Activated T-cell treated with anti-CD3 and anti-CD28 coated beads, Interleukin-2, amount 50 U/mL, for 24 hours (primary cell): Measurements from ENCODE around the gene RHOBTB3.
"Not testable (repeated sequence)": the region's sequence is repeated elsewhere in the genome, so short reads cannot be mapped to it uniquely, and the experiment has no call there.

Experiments
- DNase-seq: peaks from one replicate; pipeline ENCODE4 v3.0.0-alpha.2; 2020
- H3K27ac Mint-ChIP-seq: 2 replicates; pipeline ENCODE4 v1.8.0; 2020; ENCODE audit warnings: mild to moderate bottlenecking, mixed read lengths
- H3K27me3 Mint-ChIP-seq: 2 replicates; pipeline ENCODE4 v1.8.0; 2020; ENCODE audit warnings: mixed read lengths
- H3K36me3 Mint-ChIP-seq: 2 replicates; pipeline ENCODE4 v1.8.0; 2020; ENCODE audit warnings: low read depth, mixed read lengths
- H3K4me1 Mint-ChIP-seq: 2 replicates; pipeline ENCODE4 v1.8.0; 2020; ENCODE audit warnings: low read depth, mixed read lengths
- H3K4me3 Mint-ChIP-seq: 2 replicates; pipeline ENCODE4 v1.8.0; 2020; ENCODE audit warnings: mild to moderate bottlenecking, moderate library complexity, mixed read lengths
- H3K9me3 Mint-ChIP-seq: 2 replicates; pipeline ENCODE4 v1.8.0; 2020; ENCODE audit warnings: mixed read lengths

The RHOBTB3 gene

GRCh38 chr5:95708876-95709275 lies 22.3 kb upstream of the RHOBTB3 start:
- no peak for DNase-seq
- H3K4me1 Mint-ChIP-seq: peaks cover 15% of the 10 kb centered on the region
- H3K27me3 Mint-ChIP-seq: peaks cover 14% of the 10 kb centered on the region
- H3K36me3 Mint-ChIP-seq: no peaks in the 10 kb centered on the region
- H3K4me3 Mint-ChIP-seq: no peak overlapping the region
- no peaks in the 10 kb centered on the region for H3K9me3 Mint-ChIP-seq
- H3K27ac Mint-ChIP-seq: no peak overlapping the region

DNA sequence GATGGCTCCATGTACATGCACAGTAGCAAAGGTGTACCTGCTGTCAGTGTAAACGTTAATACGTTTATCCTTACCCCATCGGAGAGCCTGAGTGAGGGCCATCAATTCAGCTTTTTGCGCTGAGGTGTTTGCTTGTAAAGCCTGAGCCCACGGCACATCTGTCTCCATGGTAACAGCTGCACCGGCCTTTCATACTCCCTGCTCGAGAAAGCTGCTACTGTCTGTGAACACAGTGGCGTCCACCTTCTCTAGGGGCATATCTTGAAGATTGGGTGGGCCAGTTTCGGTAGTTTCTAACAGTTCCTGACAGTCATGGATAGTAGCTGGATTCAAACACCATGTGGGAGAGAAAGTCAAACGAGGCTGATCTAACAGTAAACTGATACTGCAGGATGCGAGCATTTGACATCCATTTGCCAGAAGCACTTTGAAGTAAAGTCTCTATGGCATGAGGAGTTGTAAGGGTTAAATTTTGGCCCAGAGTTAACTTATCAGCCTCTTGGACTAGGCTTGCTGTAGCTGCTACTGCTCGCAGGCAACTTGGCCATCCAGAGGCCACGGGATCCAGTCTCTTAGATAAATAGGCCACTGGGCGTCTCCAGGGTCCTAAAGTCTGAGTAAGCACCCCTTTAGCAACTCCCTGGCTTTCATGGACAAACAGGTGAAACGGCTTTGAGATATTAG lies 21.0 kb upstream of the RHOBTB3 start:
- no peak overlapping the region for H3K27ac Mint-ChIP-seq
- no peaks in the 10 kb centered on the region for H3K9me3 Mint-ChIP-seq
- H3K4me1 Mint-ChIP-seq: peaks cover 21% of the 10 kb centered on the region
- no peak overlapping the region for H3K4me3 Mint-ChIP-seq
- no peaks in the 10 kb centered on the region for H3K36me3 Mint-ChIP-seq
- H3K27me3 Mint-ChIP-seq: peaks cover 14% of the 10 kb centered on the region
- no peak for DNase-seq

DNA sequence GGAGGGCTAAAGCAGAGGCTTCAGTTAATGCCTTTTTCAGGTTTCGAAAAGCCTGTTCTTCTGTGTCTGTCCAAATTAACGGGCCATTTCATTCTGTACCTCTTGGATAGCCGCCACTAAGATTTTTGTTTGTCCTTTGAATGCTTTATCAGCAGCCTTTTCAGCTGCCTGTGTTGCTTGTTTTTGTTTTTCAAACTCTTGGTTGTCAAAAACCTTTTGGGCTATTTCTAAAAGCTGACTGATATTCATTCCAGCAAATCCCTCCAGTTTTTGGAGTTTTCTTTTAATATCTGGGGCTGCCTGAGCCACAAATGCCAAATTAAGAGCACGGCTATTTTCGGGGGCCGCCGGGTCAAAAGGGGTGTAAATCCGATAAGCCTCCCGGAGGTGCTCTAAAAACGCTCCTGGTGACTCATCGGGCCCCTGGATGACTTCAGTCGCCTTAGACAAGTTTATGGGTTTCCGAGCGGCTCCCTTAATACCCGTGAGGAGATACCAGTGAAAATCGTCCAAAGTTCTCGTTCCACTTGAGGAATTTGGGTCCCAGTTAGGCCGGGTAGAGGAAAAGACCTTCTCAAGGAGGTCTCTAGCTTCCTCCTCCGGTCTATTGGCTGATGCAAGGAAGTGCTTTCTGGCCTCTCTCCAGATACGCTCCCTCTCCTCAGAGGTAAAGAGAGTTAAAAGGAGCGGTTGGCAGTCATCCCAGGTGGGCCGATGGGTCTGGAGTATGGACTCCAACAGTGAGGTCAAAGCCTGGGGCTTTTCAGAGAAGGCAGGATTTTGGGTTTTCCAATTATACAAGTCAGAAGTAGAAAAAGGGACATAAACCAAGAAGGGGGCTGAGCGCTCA lies 20.3 kb upstream of the RHOBTB3 start:
- not testable (repeated sequence) for H3K4me3 Mint-ChIP-seq, H3K27ac Mint-ChIP-seq, H3K36me3 Mint-ChIP-seq, H3K9me3 Mint-ChIP-seq, DNase-seq
- Mint-ChIP-seq H3K27me3 (peaks cover 14% of the 10 kb centered on the region), H3K4me1 (peaks cover 28% of the 10 kb centered on the region)

- no peaks in the 10 kb centered on the region for H3K9me3 Mint-ChIP-seq
- no peaks in the 10 kb centered on the region for H3K36me3 Mint-ChIP-seq
- H3K27ac Mint-ChIP-seq: no peak overlapping the region
- peaks cover 35% of the 10 kb centered on the region for H3K4me1 Mint-ChIP-seq
- DNase-seq: no peak
- peaks cover 14% of the 10 kb centered on the region for H3K27me3 Mint-ChIP-seq
- H3K4me3 Mint-ChIP-seq: no peak overlapping the region
Observed at GRCh38 chr5:95711501-95712346, 19.4 kb upstream of the RHOBTB3 start.

DNA sequence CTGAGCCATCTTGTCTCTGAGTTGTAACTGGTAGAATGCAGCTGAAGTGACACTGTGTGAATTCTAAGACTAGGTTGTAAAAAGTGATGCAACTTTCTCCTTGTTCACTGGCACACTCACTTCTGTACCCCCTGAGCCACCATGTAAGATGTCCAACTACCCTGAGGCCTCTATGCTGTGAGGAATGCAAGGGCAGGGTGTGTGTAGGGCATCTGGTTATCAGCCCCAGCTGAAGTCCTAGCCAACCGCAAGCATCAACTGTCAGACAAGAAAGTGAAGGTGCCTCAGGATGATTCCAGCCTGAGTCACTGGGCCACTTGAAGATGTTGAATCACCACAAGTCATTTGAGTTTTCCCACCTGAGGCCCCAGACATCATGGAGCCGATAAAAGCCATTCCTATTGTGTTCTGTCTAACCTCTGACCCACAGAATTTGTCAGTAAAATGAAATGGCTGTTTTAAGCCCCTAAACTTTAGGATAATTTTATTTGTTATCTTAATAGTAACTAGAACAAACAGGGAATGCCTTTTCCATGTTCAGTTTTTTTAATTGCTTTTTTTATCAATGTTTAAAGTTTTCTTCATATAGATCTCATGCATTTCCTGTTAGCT lies 18.7 kb upstream of the RHOBTB3 start:
- H3K27ac Mint-ChIP-seq: peak overlapping the region; percentile 32
- DNase-seq: peak; percentile 53

GRCh38 chr5:95713246-95713645 lies 17.9 kb upstream of the RHOBTB3 start:
- H3K4me3 Mint-ChIP-seq, DNase-seq, H3K27ac Mint-ChIP-seq, H3K9me3 Mint-ChIP-seq, H3K36me3 Mint-ChIP-seq: not testable (repeated sequence)
- Mint-ChIP-seq H3K4me1 (peaks cover 35% of the 10 kb centered on the region), H3K27me3 (peaks cover 14% of the 10 kb centered on the region)

More for the DNA sequence above, 18.7 kb upstream of the RHOBTB3 start:
- no peaks in the 10 kb centered on the region for H3K36me3 Mint-ChIP-seq
- peaks cover 35% of the 10 kb centered on the region for H3K4me1 Mint-ChIP-seq
- no peak overlapping the region for H3K4me3 Mint-ChIP-seq
- H3K27me3 Mint-ChIP-seq: peaks cover 14% of the 10 kb centered on the region
- no peaks in the 10 kb centered on the region for H3K9me3 Mint-ChIP-seq

GRCh38 chr5:95713960-95714710 lies 17.0 kb upstream of the RHOBTB3 start:
- Mint-ChIP-seq H3K4me1 (peaks cover 35% of the 10 kb centered on the region), H3K36me3 (no peaks in the 10 kb centered on the region), H3K27me3 (peaks cover 14% of the 10 kb centered on the region), H3K9me3 (no peaks in the 10 kb centered on the region), H3K27ac (no peak overlapping the region), H3K4me3 (no peak overlapping the region)
- no peak for DNase-seq

- Mint-ChIP-seq H3K27me3 (peaks cover 12% of the 10 kb centered on the region), H3K9me3 (no peaks in the 10 kb centered on the region), H3K4me3 (no peak overlapping the region), H3K4me1 (peaks cover 38% of the 10 kb centered on the region), H3K27ac (peak overlapping the region; percentile 12), H3K36me3 (no peaks in the 10 kb centered on the region)
- no peak for DNase-seq
Observed at GRCh38 chr5:95715799-95716461, 15.2 kb upstream of the RHOBTB3 start.

GRCh38 chr5:95717439-95717838 lies 13.7 kb upstream of the RHOBTB3 start:
- no peaks in the 10 kb centered on the region for H3K36me3 Mint-ChIP-seq
- no peak for DNase-seq
- H3K27me3 Mint-ChIP-seq: peaks cover 3% of the 10 kb centered on the region
- no peak overlapping the region for H3K27ac Mint-ChIP-seq
- H3K4me3 Mint-ChIP-seq: no peak overlapping the region
- peaks cover 31% of the 10 kb centered on the region for H3K4me1 Mint-ChIP-seq
- H3K9me3 Mint-ChIP-seq: no peaks in the 10 kb centered on the region

DNA sequence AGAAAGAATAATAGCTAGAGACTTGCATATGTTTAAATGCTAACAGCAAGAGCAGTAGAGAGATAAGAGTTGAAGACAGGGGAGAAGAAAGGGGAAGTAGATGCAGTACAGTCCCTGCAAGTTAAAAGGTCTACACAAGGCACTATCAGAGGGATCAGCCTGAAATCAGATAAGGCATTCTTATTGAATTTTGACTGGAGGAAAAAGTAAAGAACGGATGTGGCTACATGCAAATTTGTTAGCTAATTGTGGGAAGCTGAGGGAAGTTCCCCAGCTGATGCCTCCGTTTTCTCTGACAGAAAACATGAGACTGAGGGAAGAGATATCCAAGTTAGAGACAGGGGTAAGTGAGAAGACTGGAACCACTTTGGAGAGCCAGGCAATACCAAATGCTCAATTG lies 12.9 kb upstream of the RHOBTB3 start:
- Mint-ChIP-seq H3K27ac (no peak overlapping the region), H3K9me3 (no peaks in the 10 kb centered on the region), H3K4me1 (peaks cover 25% of the 10 kb centered on the region), H3K4me3 (no peak overlapping the region), H3K36me3 (no peaks in the 10 kb centered on the region), H3K27me3 (peaks cover 3% of the 10 kb centered on the region)
- no peak for DNase-seq

GRCh38 chr5:95718738-95719137 lies 12.4 kb upstream of the RHOBTB3 start:
- Mint-ChIP-seq H3K4me1 (peaks cover 25% of the 10 kb centered on the region), H3K27me3 (peaks cover 3% of the 10 kb centered on the region), H3K4me3 (no peak overlapping the region), H3K36me3 (no peaks in the 10 kb centered on the region), H3K27ac (no peak overlapping the region), H3K9me3 (no peaks in the 10 kb centered on the region)
- DNase-seq: no peak

DNA sequence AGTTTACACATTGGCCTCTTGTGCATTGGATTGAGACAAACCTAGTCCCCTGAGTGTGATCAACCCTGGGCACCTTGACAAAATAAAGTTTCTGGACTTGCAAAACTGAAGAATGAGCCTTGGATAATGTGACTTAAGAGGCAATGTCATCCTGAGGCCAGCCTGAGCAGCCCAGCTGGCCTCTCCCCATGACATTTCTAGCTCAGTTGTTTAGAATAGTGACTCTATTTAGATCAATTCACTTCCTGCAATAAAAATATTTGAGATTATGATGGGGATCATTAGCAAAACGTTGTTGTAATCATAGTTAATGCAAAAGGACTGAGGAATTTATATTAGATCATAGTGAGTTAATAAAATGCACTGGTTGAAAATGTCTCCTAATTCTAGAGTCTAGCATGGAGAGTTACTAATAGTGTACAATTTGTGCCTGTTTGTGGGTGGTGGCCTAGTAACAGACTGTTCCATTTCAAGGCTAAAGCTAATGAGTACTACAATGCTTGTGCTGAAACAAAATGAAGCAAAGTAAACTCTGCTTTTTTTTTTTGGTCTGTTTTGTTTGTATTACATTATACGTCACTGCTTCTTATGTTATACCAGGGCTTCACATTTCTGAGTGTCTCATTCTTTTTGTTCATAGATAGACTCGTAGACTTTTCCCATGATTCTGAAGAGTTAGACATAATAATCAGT lies 10.9 kb upstream of the RHOBTB3 start:
- H3K4me3 Mint-ChIP-seq: no peak overlapping the region
- no peak for DNase-seq

More for the DNA sequence above, 10.9 kb upstream of the RHOBTB3 start:
- Mint-ChIP-seq H3K36me3 (no peaks in the 10 kb centered on the region), H3K4me1 (peaks cover 25% of the 10 kb centered on the region), H3K9me3 (no peaks in the 10 kb centered on the region), H3K27me3 (peaks cover 7% of the 10 kb centered on the region), H3K27ac (no peak overlapping the region)
